ENCODE measurements around the gene RS1. TPM values are rescaled to one million over a fixed set of nuclear protein-coding genes. Genes with fewer than 3 reads are reported as not detected.

RS1 gene
- total and polyA plus RNA-seq, 9 of the 15 experiments (the other 6 are each of a cell fraction or from before 2014, with no cell fraction given): not detected

DNA sequence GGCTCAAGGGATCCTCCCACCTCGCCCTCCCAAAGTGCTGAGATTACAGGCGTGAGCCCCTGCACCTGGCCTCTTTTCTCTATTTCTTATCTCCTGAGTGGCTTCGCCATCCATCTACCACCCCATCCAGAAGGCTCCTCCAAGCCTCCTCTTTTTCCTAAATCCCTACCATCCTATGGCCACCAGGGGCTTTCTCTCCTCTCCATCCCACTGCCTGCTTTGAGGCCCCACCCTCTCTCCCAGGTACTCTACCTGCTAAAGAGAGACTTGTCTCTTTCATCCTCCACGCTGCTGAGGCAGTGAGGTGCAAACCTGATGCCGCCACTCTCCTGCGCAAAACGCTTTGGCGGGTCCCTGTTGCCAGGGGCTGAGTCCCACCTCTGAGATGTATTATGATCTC is 7.0 kb downstream of the RS1 start (continued):
- TF ChIP-seq SREBF2 (CRISPR knock-in tag; IDR thresholded peaks at IDR 0.05) (no peak), RBM39 (optimal IDR thresholded peaks at IDR 0.05; ENCODE audit: low read depth, low read length) (no peak), MTA2 (IDR thresholded peaks at IDR 0.05; ENCODE audit: low read depth) (no peak), RBM14 (IDR thresholded peaks at IDR 0.05; ENCODE audit: borderline replicate concordance, insufficient read depth, low read depth, low read length) (no peak)

DNA sequence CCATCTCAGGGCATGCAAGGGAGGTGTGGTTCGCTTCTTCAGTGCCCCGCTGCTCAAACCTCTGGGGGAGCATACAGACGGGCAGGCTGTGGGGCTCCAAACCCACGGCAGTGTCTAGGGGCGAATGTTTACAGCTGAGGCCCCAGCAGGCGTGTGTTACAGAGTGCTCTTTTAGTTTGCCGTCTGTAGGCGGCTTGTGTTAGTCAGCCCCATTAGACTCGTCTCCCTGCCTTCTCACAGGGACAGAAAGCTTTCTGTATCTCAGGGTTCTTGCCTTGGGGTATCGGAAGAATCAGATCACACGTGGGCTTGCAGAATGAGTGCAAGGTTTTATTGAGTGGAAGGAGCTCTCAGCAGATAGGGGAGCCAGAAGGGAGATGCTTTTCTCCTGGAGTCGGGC is 10.6 kb downstream of the RS1 start:
- no peaks in the 10 kb centered on the region for H3K79me2 ChIP-seq (ENCODE audit: control insufficient read depth, insufficient read depth, low read length)
- H4K20me1 ChIP-seq (replicated peaks; ENCODE audit: control insufficient read depth, insufficient read depth, low read length): no peaks in the 10 kb centered on the region
- no peak for ATAC-seq
- no peak overlapping the region for H3K9ac ChIP-seq (ENCODE audit: insufficient read depth in 1 of 2, low read depth in 2 of 2, low read length in 2 of 2)
- no peaks in the 10 kb centered on the region for H3K9me3 ChIP-seq (replicated peaks; ENCODE audit: control insufficient read depth, insufficient read depth, low read depth, low read length)
- POLR2A ChIA-PET: interaction anchor here (0.9 kb wide), 1 partner anchor 16 kb away, joined by 5 read pairs; no protein-coding TSS in a partner anchor
- H3K27ac ChIP-seq (ENCODE audit: extremely low read depth, low read depth, low read length): no peak overlapping the region
- H3K27me3 ChIP-seq (ENCODE audit: control insufficient read depth in 2 of 2, insufficient read depth in 2 of 2, low read length in 2 of 2): peaks cover under 1 to 8% of the 10 kb centered on the region in 2 experiments; a peak in 2 of 5 replicates
- BruUV-seq (replicated peaks): no TSS peak
- no peak for DNase-seq (ENCODE audit: extremely low read depth in 1 of 4, low spot score in 3 of 4)
- H3K4me1 ChIP-seq (replicated peaks in 1 of 2; ENCODE audit: control insufficient read depth in 2 of 2, insufficient read depth in 2 of 2, low read length in 2 of 2): no peaks in the 10 kb centered on the region
- no peak overlapping the region for H2AFZ ChIP-seq (ENCODE audit: low read depth, low read length)
- WGBS (ENCODE audit: insufficient coverage, low coverage, missing lambda C conversion rate): 3% methylated on average over 5 of the region's 12 CpGs
- no peaks in the 10 kb centered on the region for H3K36me3 ChIP-seq (ENCODE audit: control insufficient read depth, insufficient read depth, low read length)
- H3K4me2 ChIP-seq (ENCODE audit: insufficient read depth, low read length): no peak overlapping the region
- H3K9me1 ChIP-seq (ENCODE audit: control insufficient read depth, insufficient read depth, low read length): no peaks in the 10 kb centered on the region
- in situ Hi-C loops (cut with MboI): no loop called here
- H3K4me3 ChIP-seq: no peak overlapping the region
- no peak for FAIRE-seq
- intact Hi-C loops (cut with micrococcal nuclease): no loop called here
- CTCF ChIA-PET (ENCODE audit: low intra/inter-chr PET ratio): no interaction called here
- TF ChIP-seq, protein P1, sequence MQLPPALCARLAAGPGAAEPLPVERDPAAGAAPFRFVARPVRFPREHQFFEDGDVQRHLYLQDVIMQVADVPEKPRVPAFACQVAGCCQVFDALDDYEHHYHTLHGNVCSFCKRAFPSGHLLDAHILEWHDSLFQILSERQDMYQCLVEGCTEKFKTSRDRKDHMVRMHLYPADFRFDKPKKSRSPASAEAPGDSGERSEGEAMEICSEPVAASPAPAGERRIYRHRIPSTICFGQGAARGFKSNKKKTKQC (CRISPR knock-in tag; IDR thresholded peaks at IDR 0.05): no peak
- TF ChIP-seq, protein P2, sequence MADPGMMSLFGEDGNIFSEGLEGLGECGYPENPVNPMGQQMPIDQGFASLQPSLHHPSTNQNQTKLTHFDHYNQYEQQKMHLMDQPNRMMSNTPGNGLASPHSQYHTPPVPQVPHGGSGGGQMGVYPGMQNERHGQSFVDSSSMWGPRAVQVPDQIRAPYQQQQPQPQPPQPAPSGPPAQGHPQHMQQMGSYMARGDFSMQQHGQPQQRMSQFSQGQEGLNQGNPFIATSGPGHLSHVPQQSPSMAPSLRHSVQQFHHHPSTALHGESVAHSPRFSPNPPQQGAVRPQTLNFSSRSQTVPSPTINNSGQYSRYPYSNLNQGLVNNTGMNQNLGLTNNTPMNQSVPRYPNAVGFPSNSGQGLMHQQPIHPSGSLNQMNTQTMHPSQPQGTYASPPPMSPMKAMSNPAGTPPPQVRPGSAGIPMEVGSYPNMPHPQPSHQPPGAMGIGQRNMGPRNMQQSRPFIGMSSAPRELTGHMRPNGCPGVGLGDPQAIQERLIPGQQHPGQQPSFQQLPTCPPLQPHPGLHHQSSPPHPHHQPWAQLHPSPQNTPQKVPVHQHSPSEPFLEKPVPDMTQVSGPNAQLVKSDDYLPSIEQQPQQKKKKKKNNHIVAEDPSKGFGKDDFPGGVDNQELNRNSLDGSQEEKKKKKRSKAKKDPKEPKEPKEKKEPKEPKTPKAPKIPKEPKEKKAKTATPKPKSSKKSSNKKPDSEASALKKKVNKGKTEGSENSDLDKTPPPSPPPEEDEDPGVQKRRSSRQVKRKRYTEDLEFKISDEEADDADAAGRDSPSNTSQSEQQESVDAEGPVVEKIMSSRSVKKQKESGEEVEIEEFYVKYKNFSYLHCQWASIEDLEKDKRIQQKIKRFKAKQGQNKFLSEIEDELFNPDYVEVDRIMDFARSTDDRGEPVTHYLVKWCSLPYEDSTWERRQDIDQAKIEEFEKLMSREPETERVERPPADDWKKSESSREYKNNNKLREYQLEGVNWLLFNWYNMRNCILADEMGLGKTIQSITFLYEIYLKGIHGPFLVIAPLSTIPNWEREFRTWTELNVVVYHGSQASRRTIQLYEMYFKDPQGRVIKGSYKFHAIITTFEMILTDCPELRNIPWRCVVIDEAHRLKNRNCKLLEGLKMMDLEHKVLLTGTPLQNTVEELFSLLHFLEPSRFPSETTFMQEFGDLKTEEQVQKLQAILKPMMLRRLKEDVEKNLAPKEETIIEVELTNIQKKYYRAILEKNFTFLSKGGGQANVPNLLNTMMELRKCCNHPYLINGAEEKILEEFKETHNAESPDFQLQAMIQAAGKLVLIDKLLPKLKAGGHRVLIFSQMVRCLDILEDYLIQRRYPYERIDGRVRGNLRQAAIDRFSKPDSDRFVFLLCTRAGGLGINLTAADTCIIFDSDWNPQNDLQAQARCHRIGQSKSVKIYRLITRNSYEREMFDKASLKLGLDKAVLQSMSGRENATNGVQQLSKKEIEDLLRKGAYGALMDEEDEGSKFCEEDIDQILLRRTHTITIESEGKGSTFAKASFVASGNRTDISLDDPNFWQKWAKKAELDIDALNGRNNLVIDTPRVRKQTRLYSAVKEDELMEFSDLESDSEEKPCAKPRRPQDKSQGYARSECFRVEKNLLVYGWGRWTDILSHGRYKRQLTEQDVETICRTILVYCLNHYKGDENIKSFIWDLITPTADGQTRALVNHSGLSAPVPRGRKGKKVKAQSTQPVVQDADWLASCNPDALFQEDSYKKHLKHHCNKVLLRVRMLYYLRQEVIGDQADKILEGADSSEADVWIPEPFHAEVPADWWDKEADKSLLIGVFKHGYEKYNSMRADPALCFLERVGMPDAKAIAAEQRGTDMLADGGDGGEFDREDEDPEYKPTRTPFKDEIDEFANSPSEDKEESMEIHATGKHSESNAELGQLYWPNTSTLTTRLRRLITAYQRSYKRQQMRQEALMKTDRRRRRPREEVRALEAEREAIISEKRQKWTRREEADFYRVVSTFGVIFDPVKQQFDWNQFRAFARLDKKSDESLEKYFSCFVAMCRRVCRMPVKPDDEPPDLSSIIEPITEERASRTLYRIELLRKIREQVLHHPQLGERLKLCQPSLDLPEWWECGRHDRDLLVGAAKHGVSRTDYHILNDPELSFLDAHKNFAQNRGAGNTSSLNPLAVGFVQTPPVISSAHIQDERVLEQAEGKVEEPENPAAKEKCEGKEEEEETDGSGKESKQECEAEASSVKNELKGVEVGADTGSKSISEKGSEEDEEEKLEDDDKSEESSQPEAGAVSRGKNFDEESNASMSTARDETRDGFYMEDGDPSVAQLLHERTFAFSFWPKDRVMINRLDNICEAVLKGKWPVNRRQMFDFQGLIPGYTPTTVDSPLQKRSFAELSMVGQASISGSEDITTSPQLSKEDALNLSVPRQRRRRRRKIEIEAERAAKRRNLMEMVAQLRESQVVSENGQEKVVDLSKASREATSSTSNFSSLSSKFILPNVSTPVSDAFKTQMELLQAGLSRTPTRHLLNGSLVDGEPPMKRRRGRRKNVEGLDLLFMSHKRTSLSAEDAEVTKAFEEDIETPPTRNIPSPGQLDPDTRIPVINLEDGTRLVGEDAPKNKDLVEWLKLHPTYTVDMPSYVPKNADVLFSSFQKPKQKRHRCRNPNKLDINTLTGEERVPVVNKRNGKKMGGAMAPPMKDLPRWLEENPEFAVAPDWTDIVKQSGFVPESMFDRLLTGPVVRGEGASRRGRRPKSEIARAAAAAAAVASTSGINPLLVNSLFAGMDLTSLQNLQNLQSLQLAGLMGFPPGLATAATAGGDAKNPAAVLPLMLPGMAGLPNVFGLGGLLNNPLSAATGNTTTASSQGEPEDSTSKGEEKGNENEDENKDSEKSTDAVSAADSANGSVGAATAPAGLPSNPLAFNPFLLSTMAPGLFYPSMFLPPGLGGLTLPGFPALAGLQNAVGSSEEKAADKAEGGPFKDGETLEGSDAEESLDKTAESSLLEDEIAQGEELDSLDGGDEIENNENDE (IDR thresholded peaks at IDR 0.05; ENCODE audit: low read depth, low read length): no peak

All from K562 (cell line).